SK-N-MC (cell line): Measurements from ENCODE around the gene OPRM1.

ENCODE experiments used
- EZH2 ChIP-seq: fragments of 200-600 bp; sonication (generic); IDR thresholded peaks from one replicate; pipeline ENCODE4 v1.6.1; 2017; ENCODE audit warnings: antibody characterized with exemption
- POLR2AphosphoS5 ChIP-seq: IDR thresholded peaks from 2 replicates; pipeline ENCODE4 v1.6.1; 2012; ENCODE audit warnings: mild to moderate bottlenecking, low read depth, low read length, borderline replicate concordance

GRCh38 chr6:154012852-154013251 is 26.2 kb upstream of the OPRM1 start:
- TF ChIP-seq POLR2AphosphoS5 (no peak), EZH2 (no peak)
